ENCODE results near the gene ARMH4. TPM values are rescaled to one million over a fixed set of nuclear protein-coding genes. Genes with fewer than 3 reads are reported as not detected.

Gene ARMH4
- polyA plus RNA-seq, 1 donor from 2014 or later: 14.1 TPM

GRCh38 chr14:58085877-58086276 is 66.1 kb downstream of the ARMH4 start:
- H3K36me3 ChIP-seq (ENCODE audit: insufficient read depth, low read length): peaks cover 4% of the 10 kb centered on the region
- H2AFZ ChIP-seq (ENCODE audit: low read depth, low read length): no peak overlapping the region
- H3K9ac ChIP-seq (ENCODE audit: low read length): no peak overlapping the region
- no peaks in the 10 kb centered on the region for H3F3A ChIP-seq (ENCODE audit: insufficient read depth, low read length, poor library complexity, severe bottlenecking)
- H4K20me1 ChIP-seq (ENCODE audit: insufficient read depth): no peaks in the 10 kb centered on the region
- H3K9me2 ChIP-seq (ENCODE audit: insufficient read depth, low read length): no peaks in the 10 kb centered on the region
- H3K4me3 ChIP-seq (ENCODE audit: low read length): no peak overlapping the region
- H3K27me3 ChIP-seq (ENCODE audit: insufficient read depth, low read depth, low read length): no peaks in the 10 kb centered on the region
- no peak overlapping the region for H3K27ac ChIP-seq (ENCODE audit: low read length)
- no peaks in the 10 kb centered on the region for H3K79me2 ChIP-seq (replicated peaks; ENCODE audit: insufficient read depth, low read length)
- no peak overlapping the region for H3K4me2 ChIP-seq (ENCODE audit: low read length)
- no peak for TF ChIP-seq CTCF (IDR thresholded peaks at IDR 0.05; ENCODE audit: poor library complexity, severe bottlenecking)
- no peak for TF ChIP-seq REST (IDR thresholded peaks at IDR 0.05; ENCODE audit: borderline replicate concordance)
- no peak for TF ChIP-seq RAD21 (conservative IDR thresholded peaks at IDR 0.05)
- no peak for TF ChIP-seq MXI1 (conservative IDR thresholded peaks at IDR 0.05; ENCODE audit: poor library complexity, severe bottlenecking)
- no peak for TF ChIP-seq EZH2 (IDR thresholded peaks at IDR 0.05; ENCODE audit: borderline replicate concordance, insufficient read depth, low read length, poor library complexity, severe bottlenecking)
- no peaks in the 10 kb centered on the region for H3K9me3 ChIP-seq (ENCODE audit: low read length)

GRCh38 chr14:58082491-58083098 is 69.4 kb downstream of the ARMH4 start:
- TF ChIP-seq RAD21 (conservative IDR thresholded peaks at IDR 0.05) (no peak), EZH2 (IDR thresholded peaks at IDR 0.05; ENCODE audit: borderline replicate concordance, insufficient read depth, low read length, poor library complexity, severe bottlenecking) (no peak), SMC3 (conservative IDR thresholded peaks at IDR 0.05; ENCODE audit: poor library complexity) (no peak), MXI1 (conservative IDR thresholded peaks at IDR 0.05; ENCODE audit: poor library complexity, severe bottlenecking) (no peak)
- no peak overlapping the region for H3K27ac ChIP-seq (ENCODE audit: low read length)
- no peaks in the 10 kb centered on the region for H3K9me2 ChIP-seq (ENCODE audit: insufficient read depth, low read length)
- H3K9ac ChIP-seq (ENCODE audit: low read length): no peak overlapping the region
- H3K4me3 ChIP-seq (ENCODE audit: low read length): no peak overlapping the region
- no peaks in the 10 kb centered on the region for H3F3A ChIP-seq (ENCODE audit: insufficient read depth, low read length, poor library complexity, severe bottlenecking)
- no peaks in the 10 kb centered on the region for H3K9me3 ChIP-seq (ENCODE audit: low read length)
- no peak overlapping the region for H2AFZ ChIP-seq (ENCODE audit: low read depth, low read length)
- no peak overlapping the region for H3K4me2 ChIP-seq (ENCODE audit: low read length)
- H3K79me2 ChIP-seq (replicated peaks; ENCODE audit: insufficient read depth, low read length): no peaks in the 10 kb centered on the region
- no peaks in the 10 kb centered on the region for H3K27me3 ChIP-seq (ENCODE audit: insufficient read depth, low read depth, low read length)
- H4K20me1 ChIP-seq (ENCODE audit: insufficient read depth): no peaks in the 10 kb centered on the region
- no peaks in the 10 kb centered on the region for H3K36me3 ChIP-seq (ENCODE audit: insufficient read depth, low read length)

GRCh38 chr14:58082011-58082410 is 70.0 kb downstream of the ARMH4 start:
- Histone ChIP-seq H3K36me3 (ENCODE audit: insufficient read depth, low read length) (no peaks in the 10 kb centered on the region), H4K20me1 (ENCODE audit: insufficient read depth) (no peaks in the 10 kb centered on the region), H3K4me3 (ENCODE audit: low read length) (no peak overlapping the region), H3K9ac (ENCODE audit: low read length) (no peak overlapping the region), H3K4me2 (ENCODE audit: low read length) (no peak overlapping the region), H3K27me3 (ENCODE audit: insufficient read depth, low read depth, low read length) (no peaks in the 10 kb centered on the region), H3F3A (ENCODE audit: insufficient read depth, low read length, poor library complexity, severe bottlenecking) (no peaks in the 10 kb centered on the region), H2AFZ (ENCODE audit: low read depth, low read length) (no peak overlapping the region), H3K9me2 (ENCODE audit: insufficient read depth, low read length) (no peaks in the 10 kb centered on the region), H3K79me2 (replicated peaks; ENCODE audit: insufficient read depth, low read length) (no peaks in the 10 kb centered on the region), H3K9me3 (ENCODE audit: low read length) (no peaks in the 10 kb centered on the region), H3K27ac (ENCODE audit: low read length) (no peak overlapping the region)
- TF ChIP-seq CTCF (IDR thresholded peaks at IDR 0.05; ENCODE audit: poor library complexity, severe bottlenecking): no peak
- no peak for TF ChIP-seq POLR2AphosphoS5 (IDR thresholded peaks at IDR 0.05)
- TF ChIP-seq MXI1 (conservative IDR thresholded peaks at IDR 0.05; ENCODE audit: poor library complexity, severe bottlenecking): no peak
- no peak for TF ChIP-seq RAD21 (conservative IDR thresholded peaks at IDR 0.05)
- no peak for TF ChIP-seq EP300 (conservative IDR thresholded peaks at IDR 0.05; ENCODE audit: poor library complexity, severe bottlenecking)
- no peak for TF ChIP-seq TAF1 (IDR thresholded peaks at IDR 0.05; ENCODE audit: low read depth)
- no peak for TF ChIP-seq REST (IDR thresholded peaks at IDR 0.05; ENCODE audit: borderline replicate concordance)
- no peak for TF ChIP-seq SMC3 (conservative IDR thresholded peaks at IDR 0.05; ENCODE audit: poor library complexity)

Data from neural cell (in vitro differentiated cells).